Activated T-helper 1 cell treated with Interleukin-2 at 50 U/mL for 16 hours (primary cell): Measurements from ENCODE around the gene SRGAP1.

Experiments
- DNase-seq: peaks from one replicate; pipeline ENCODE4 v3.0.0-alpha.2; 2020; ENCODE audit warnings: low read depth

Gene SRGAP1

GRCh38 chr12:64205542-64205941 is 361.0 kb downstream of the SRGAP1 start:
- DNase-seq = no peak

- DNase-seq = no peak
Observed at GRCh38 chr12:64207453-64207852, 363.0 kb downstream of the SRGAP1 start.
